Measurements from ENCODE around the gene SMG6. TPM values are rescaled to one million over a fixed set of nuclear protein-coding genes. Genes with fewer than 3 reads are reported as not detected.

SMG6 gene
- total RNA-seq, 1 donor from 2014 or later: 28.8 TPM

DNA sequence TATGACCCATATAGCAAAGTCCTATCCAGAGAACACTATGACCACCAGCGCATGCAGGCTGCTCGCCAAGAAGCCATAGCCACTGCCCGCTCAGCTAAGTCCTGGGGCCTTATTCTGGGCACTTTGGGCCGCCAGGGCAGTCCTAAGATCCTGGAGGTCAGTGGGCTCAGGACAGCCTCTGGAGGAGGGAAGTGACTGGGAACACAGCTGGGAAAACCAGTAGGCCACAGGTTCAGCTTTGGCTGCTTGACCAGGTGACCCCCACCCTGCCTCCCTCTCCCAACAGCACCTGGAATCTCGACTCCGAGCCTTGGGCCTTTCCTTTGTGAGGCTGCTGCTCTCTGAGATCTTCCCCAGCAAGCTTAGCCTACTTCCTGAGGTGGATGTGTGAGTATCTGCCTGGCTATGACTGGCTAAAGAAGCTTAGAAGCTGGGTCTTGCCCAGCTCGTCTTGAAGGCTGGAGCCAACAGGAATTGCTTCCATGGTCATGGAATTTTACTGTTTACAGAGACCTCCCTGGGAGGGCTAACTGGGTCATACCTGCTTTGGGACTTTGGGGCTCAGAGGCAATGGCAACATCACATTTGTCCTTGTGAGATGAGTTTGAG, 263.3 kb downstream of the SMG6 start:
- intact Hi-C loops (cut with DNase I): no loop called here
- no peak overlapping the region for H3K27ac ChIP-seq
- no peak for ATAC-seq

DNA sequence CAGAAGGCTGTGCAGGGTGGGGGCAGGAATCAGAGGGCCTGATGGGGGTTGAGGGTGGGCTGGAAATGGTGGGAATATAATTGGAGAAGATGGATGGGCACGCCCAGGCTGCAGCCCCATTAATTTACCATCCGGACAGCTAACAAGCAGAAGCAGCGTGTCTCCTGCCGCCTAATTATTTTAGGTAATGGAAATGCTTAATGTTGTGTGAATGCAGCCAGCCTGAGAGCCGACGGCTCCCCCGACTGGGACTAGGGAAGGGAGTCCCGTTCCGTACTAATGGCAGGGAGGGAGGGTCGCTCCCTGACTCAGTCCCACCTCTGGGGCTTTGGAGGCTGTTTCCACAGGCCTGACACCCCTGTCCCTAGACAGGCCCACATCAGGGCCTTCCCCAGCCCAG, 266.4 kb downstream of the SMG6 start:
- intact Hi-C loops (cut with DNase I): no loop called here
- ATAC-seq (no peak), DNase-seq (no peak)
- TF ChIP-seq, protein P1, sequence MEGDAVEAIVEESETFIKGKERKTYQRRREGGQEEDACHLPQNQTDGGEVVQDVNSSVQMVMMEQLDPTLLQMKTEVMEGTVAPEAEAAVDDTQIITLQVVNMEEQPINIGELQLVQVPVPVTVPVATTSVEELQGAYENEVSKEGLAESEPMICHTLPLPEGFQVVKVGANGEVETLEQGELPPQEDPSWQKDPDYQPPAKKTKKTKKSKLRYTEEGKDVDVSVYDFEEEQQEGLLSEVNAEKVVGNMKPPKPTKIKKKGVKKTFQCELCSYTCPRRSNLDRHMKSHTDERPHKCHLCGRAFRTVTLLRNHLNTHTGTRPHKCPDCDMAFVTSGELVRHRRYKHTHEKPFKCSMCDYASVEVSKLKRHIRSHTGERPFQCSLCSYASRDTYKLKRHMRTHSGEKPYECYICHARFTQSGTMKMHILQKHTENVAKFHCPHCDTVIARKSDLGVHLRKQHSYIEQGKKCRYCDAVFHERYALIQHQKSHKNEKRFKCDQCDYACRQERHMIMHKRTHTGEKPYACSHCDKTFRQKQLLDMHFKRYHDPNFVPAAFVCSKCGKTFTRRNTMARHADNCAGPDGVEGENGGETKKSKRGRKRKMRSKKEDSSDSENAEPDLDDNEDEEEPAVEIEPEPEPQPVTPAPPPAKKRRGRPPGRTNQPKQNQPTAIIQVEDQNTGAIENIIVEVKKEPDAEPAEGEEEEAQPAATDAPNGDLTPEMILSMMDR (IDR thresholded peaks at IDR 0.05): no peak
- Histone ChIP-seq H3K27ac (no peak overlapping the region), H3K27me3 (no peaks in the 10 kb centered on the region), H3K9me3 (no peaks in the 10 kb centered on the region), H3K4me3 (no peak overlapping the region), H3K4me1 (peaks cover 3% of the 10 kb centered on the region), H3K36me3 (peaks cover 46% of the 10 kb centered on the region)

More for the DNA sequence above, 263.3 kb downstream of the SMG6 start:
- Histone ChIP-seq H3K27me3 (no peaks in the 10 kb centered on the region), H3K9me3 (no peaks in the 10 kb centered on the region), H3K4me1 (peaks cover 13% of the 10 kb centered on the region), H3K36me3 (peaks cover 58% of the 10 kb centered on the region), H3K4me3 (no peak overlapping the region)
- no peak for DNase-seq
- TF ChIP-seq, protein P1 (IDR thresholded peaks at IDR 0.05): no peak

DNA sequence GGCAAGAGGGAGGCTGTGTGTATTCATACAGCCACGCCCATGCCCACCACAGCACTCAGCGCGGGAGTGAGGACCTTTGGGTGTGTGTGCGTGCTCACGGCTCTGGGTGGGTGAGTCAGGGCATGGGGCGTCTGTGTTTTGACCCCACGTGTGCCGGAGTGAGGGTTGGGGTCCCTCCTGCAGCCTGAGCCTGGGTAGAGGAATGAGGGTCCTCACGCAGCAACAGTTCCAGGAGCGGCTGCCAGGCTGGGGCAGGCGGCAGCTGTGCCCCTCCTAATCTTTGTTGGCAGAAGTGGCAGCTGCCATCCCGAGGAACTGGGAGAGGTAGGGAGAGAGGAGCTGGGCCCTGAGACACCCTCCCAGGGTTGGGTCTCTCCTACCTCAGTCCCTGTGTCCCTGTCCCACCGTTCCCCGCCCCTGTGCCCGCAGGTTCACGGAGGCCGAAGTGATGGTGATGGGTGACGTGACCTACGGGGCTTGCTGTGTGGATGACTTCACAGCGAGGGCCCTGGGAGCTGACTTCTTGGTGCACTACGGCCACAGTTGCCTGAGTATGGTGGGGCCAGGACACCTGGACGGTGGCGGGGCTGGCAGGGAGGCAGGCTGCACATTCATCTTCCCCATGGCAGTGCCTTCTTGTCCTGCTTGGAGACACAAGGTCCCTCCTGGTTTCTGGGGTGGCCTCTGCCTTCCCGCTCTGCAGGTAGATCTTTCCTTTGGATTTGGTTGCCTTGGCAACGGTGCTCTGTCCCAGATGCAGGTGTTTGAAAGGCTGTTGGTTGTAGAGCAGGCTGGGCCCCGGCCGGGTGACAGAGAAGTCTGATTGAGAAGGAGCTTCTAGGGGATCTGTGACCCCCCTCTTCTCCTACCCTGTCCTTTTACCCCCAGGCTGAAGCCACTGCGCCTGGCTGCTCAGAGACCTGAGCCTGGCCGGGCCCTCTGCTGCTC, 267.8 kb downstream of the SMG6 start:
- H3K4me1 ChIP-seq: peaks cover 8% of the 10 kb centered on the region
- no peaks in the 10 kb centered on the region for H3K9me3 ChIP-seq
- DNase-seq: no peak
- intact Hi-C loops (cut with DNase I): no loop called here
- H3K27ac ChIP-seq: no peak overlapping the region
- no peak overlapping the region for H3K4me3 ChIP-seq
- TF ChIP-seq, protein P1 (IDR thresholded peaks at IDR 0.05): no peak
- H3K27me3 ChIP-seq: no peaks in the 10 kb centered on the region
- ATAC-seq: no peak
- peaks cover 45% of the 10 kb centered on the region for H3K36me3 ChIP-seq

DNA sequence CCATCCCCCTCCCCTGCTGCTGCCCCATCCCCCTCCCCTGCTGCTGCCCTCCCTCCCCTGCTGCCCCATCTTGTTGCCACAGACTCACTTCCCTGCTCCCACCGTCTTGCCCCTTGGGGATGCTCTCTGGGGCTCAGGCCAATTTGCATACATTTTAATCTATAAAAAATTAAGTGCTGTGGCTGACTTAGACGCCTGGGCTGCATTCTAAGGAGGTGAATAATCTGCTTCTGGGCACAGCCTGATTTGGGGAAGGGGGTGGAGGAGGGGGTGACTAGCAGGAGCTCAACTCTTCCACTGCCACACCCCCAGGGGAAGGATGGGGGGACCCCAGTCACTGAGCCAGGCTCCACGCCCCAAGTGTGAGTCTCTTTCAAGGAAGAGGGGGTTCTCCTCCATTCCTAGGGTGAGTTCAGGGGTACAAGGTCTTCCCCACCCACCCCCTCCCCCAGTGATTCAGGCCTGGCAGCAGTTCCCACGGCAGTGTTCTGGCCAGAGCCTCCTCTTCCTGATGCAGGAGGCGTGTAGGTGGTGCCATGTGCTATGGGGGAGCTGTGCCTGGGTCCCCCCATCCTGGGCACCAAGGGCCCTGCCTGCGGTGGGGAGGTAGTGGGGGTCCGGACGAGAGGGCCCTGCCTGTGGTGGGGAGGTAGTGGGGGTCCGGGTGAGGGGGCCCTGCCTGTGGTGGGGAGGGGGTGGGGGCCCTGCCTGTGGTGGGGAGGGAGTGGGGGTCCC, 268.6 kb downstream of the SMG6 start:
- Histone ChIP-seq H3K4me3 (no peak overlapping the region), H3K9me3 (no peaks in the 10 kb centered on the region), H3K27me3 (no peaks in the 10 kb centered on the region), H3K27ac (no peak overlapping the region), H3K36me3 (peaks cover 37% of the 10 kb centered on the region), H3K4me1 (peaks cover 10% of the 10 kb centered on the region)
- intact Hi-C loops (cut with DNase I): no loop called here
- ATAC-seq (no peak), DNase-seq (no peak)
- TF ChIP-seq, protein P1 (IDR thresholded peaks at IDR 0.05): no peak

DNA sequence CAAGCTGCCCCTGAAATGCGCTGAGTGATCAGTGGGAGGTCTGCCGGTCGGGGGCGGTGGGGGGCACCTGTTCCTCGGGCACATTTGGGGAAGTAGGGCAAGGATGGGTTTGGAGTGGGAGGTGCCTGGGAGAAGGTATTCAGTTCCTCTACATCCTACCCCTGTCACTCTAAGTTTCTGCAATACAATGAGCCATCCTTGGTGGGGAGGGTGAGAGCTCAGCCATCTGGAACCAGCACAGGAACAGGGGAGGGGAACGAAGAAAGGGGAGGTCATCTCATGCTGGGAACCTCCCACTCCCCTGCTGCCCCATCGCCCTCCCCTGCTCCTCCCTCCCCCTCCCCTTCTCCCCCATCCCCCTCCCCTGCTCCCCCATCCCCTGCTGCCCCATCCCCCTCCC, 269.4 kb downstream of the SMG6 start:
- peaks cover 37% of the 10 kb centered on the region for H3K36me3 ChIP-seq

More for the DNA sequence above, 269.4 kb downstream of the SMG6 start:
- Histone ChIP-seq H3K27ac (no peak overlapping the region), H3K4me3 (no peak overlapping the region), H3K9me3 (no peaks in the 10 kb centered on the region), H3K27me3 (no peaks in the 10 kb centered on the region), H3K4me1 (peaks cover 10% of the 10 kb centered on the region)
- intact Hi-C loops (cut with DNase I): no loop called here
- no peak for ATAC-seq
- TF ChIP-seq, protein P1 (IDR thresholded peaks at IDR 0.05): no peak
- DNase-seq: no peak
